ENCODE measurements around the gene KCNJ6.

Gene KCNJ6

GRCh38 chr21:37800057-37800455, 116.2 kb downstream of the KCNJ6 start:
- Histone ChIP-seq H3K27me3 (replicated peaks) (no peaks in the 10 kb centered on the region), H3K36me3 (replicated peaks) (no peaks in the 10 kb centered on the region), H3K27ac (no peak overlapping the region), H3K4me3 (ENCODE audit: low read depth, low read length) (no peak overlapping the region)
- DNase-seq: no peak
- in situ Hi-C loops (cut with HindIII; ENCODE audit: low pct_ligation_motif_present, low sequenced_read_pairs): no loop called here
- no peak for TF ChIP-seq CTCF (IDR thresholded peaks at IDR 0.05; ENCODE audit: low read depth, low read length, missing control alignments)

DNA sequence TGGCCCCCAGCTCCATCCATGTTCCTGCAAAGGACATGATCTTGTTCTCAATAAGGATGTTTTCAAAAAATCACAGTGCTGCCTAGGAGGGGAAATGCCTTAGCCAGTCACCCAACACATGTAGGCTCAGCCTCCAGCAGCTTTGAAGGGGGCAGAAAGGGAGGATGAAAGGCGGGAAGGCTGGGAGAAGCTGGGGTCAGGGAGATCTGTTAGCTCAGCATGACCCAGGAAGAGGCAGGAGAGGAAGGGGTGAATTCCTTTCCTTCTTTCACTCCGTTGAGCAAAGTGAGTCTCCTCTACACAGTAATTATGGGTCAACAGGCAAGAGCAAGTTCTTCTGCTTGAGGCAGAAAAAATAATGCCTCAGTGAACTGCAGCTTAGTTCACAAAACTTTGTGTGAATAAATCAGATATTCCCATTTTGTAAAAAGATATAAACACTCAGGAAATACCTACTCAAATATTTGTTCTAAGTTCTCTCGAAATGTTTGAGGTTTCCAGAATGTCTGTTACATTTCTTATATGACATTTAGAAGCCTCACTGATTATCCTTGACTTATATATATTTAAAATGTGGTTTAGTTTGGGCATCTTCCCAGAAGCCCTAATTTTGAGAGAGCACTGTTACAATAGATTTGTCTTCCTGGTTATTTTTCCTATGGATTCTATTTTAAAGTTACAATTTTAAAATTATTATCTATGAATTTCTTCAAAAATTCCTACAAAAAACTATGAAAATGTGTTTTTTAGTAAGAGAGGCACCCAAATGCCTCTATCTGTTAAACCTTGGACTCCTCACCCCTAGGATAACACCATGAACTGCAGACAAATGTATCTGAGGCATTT, 116.8 kb downstream of the KCNJ6 start:
- Histone ChIP-seq H3K27me3 (replicated peaks) (no peaks in the 10 kb centered on the region), H3K27ac (no peak overlapping the region), H3K36me3 (replicated peaks) (no peaks in the 10 kb centered on the region), H3K4me3 (ENCODE audit: low read depth, low read length) (no peak overlapping the region)
- no peak for DNase-seq
- in situ Hi-C loops (cut with HindIII; ENCODE audit: low pct_ligation_motif_present, low sequenced_read_pairs): no loop called here
- TF ChIP-seq CTCF (IDR thresholded peaks at IDR 0.05; ENCODE audit: low read depth, low read length, missing control alignments): no peak

GRCh38 chr21:37797403-37797802, 118.9 kb downstream of the KCNJ6 start:
- no peaks in the 10 kb centered on the region for H3K27me3 ChIP-seq (replicated peaks)
- no peak overlapping the region for H3K4me3 ChIP-seq (ENCODE audit: low read depth, low read length)
- in situ Hi-C loops (cut with HindIII; ENCODE audit: low pct_ligation_motif_present, low sequenced_read_pairs): no loop called here
- no peak for TF ChIP-seq CTCF (IDR thresholded peaks at IDR 0.05; ENCODE audit: low read depth, low read length, missing control alignments)
- H3K36me3 ChIP-seq (replicated peaks): no peaks in the 10 kb centered on the region
- no peak overlapping the region for H3K27ac ChIP-seq
- no peak for DNase-seq

DNA sequence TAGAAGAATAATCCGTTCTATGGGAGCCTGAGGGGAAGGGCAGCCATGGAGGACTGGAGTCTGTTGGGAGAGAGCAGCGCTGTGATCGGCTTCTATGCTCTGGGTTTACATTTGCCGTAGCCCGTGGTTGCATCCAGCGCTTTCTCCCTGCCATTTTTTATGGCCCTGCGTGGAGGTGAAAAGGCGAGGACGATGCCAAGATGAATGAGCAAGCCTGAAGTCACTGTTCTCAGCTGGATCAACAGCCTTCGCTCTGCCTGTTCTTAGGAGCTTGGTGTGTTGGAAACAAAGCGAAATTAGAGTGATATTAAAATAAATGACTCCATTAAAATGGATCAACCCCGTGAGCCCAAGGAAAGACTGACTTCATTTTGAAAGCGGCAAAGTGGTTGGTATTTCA, 120.2 kb downstream of the KCNJ6 start:
- no peak for DNase-seq
- H3K27me3 ChIP-seq (replicated peaks): no peaks in the 10 kb centered on the region
- H3K27ac ChIP-seq: no peak overlapping the region
- TF ChIP-seq CTCF (IDR thresholded peaks at IDR 0.05; ENCODE audit: low read depth, low read length, missing control alignments): no peak
- no peak overlapping the region for H3K4me3 ChIP-seq (ENCODE audit: low read depth, low read length)
- in situ Hi-C loops (cut with HindIII; ENCODE audit: low pct_ligation_motif_present, low sequenced_read_pairs): no loop called here
- H3K36me3 ChIP-seq (replicated peaks): no peaks in the 10 kb centered on the region

- TF ChIP-seq CTCF (IDR thresholded peaks at IDR 0.05; ENCODE audit: low read depth, low read length, missing control alignments): no peak
- H3K27ac ChIP-seq: no peak overlapping the region
- H3K4me3 ChIP-seq (ENCODE audit: low read depth, low read length): no peak overlapping the region
- DNase-seq: no peak
- in situ Hi-C loops (cut with HindIII; ENCODE audit: low pct_ligation_motif_present, low sequenced_read_pairs): no loop called here
- no peaks in the 10 kb centered on the region for H3K36me3 ChIP-seq (replicated peaks)
- no peaks in the 10 kb centered on the region for H3K27me3 ChIP-seq (replicated peaks)
These were observed 122.6 kb downstream of the KCNJ6 start for GRCh38 chr21:37793660-37794059.

GRCh38 chr21:37792046-37792445, 124.2 kb downstream of the KCNJ6 start:
- in situ Hi-C loops (cut with HindIII; ENCODE audit: low pct_ligation_motif_present, low sequenced_read_pairs): no loop called here
- Histone ChIP-seq H3K36me3 (replicated peaks) (no peaks in the 10 kb centered on the region), H3K27ac (no peak overlapping the region), H3K4me3 (ENCODE audit: low read depth, low read length) (no peak overlapping the region), H3K27me3 (replicated peaks) (no peaks in the 10 kb centered on the region)
- peak; percentile 20 for DNase-seq
- TF ChIP-seq CTCF (IDR thresholded peaks at IDR 0.05; ENCODE audit: low read depth, low read length, missing control alignments): no peak
